GM12878 (cell line): ENCODE data around the gene ZNF491. TPM values are rescaled to one million over a fixed set of nuclear protein-coding genes. Genes with fewer than 3 reads are reported as not detected.

ENCODE experiments used
- BCLAF1 ChIP-seq: fragments of 450-650 bp; IDR thresholded peaks from 2 replicates; pipeline ENCODE4 v1.6.1; 2017; ENCODE audit warnings: antibody characterized with exemption, mild to moderate bottlenecking, moderate library complexity
- CBX5 ChIP-seq: sonication (generic); IDR thresholded peaks from 2 replicates; pipeline ENCODE4 v1.6.1; 2016; ENCODE audit warnings: low read depth, moderate library complexity, mild to moderate bottlenecking, inconsistent platforms
- CHD1 ChIP-seq: IDR thresholded peaks from 2 replicates; pipeline ENCODE4 v1.6.1; 2012; ENCODE audit warnings: low read depth, low read length, improper control_type of control experiment
- CHD4 ChIP-seq: fragments of 200-600 bp; sonication (generic); IDR thresholded peaks from 2 replicates; pipeline ENCODE4 v1.6.1; 2016; ENCODE audit warnings: mild to moderate bottlenecking
- EGR1 ChIP-seq, 2 experiments: IDR thresholded peaks; 1 replicate in 1 of 2; 2 replicates in 1 of 2; pipeline ENCODE4 v1.6.1; 2011 to 2012; ENCODE audit warnings: low read depth in 2 of 2, low read length in 2 of 2, borderline replicate concordance in 1 of 2, mild to moderate bottlenecking in 1 of 2, moderate library complexity in 1 of 2
- EZH2 ChIP-seq: IDR thresholded peaks from 2 replicates; pipeline ENCODE4 v1.6.1; 2012; ENCODE audit warnings: low read depth, mild to moderate bottlenecking, control low read depth, inconsistent platforms, low read length, borderline replicate concordance; ENCODE audit not compliant: control insufficient read depth
- JUNB ChIP-seq: IDR thresholded peaks from 2 replicates; pipeline ENCODE4 v1.6.1; 2016; ENCODE audit warnings: antibody characterized with exemption, mild to moderate bottlenecking
- MXI1 ChIP-seq: fragments of 150-350 bp; IDR thresholded peaks from 2 replicates; pipeline ENCODE4 v1.6.1; 2011; ENCODE audit warnings: low read depth, mild to moderate bottlenecking, inconsistent platforms, low read length, improper control_type of control experiment
- NBN ChIP-seq: fragments of 450-650 bp; IDR thresholded peaks from 2 replicates; pipeline ENCODE4 v1.6.1; 2016
- NFYA ChIP-seq: IDR thresholded peaks from 2 replicates; pipeline ENCODE4 v1.6.1; 2011; ENCODE audit warnings: low read depth, mild to moderate bottlenecking, low read length, improper control_type of control experiment, borderline replicate concordance
- TCF12 ChIP-seq: IDR thresholded peaks from 2 replicates; pipeline ENCODE4 v1.6.1; 2011; ENCODE audit warnings: low read depth, mild to moderate bottlenecking, low read length
- ZNF24 ChIP-seq: fragments of 450-650 bp; IDR thresholded peaks from 2 replicates; pipeline ENCODE4 v1.6.1; 2017; ENCODE audit warnings: antibody characterized with exemption, mild to moderate bottlenecking
- polyA plus RNA-seq, 11 experiments: library from polyadenylated mRNA; depleted of rRNA in 4 of 11; unstranded in 6 of 11; stranded (reverse) in 5 of 11; fragments of >200 nt; fragmentation: Nextera tagmentation in 4 of 11; fragmentation: Illumina TruSeq in 1 of 11; extraction: Ambion mirVana in 4 of 11; extraction: Trizol in 1 of 11; gene quantifications; 1 replicate in 1 of 11; 2 replicates in 10 of 11; pipeline versions ENCODE4 v1.2.1 to v1.2.3, GENCODE V29; 2011 to 2016; ENCODE audit warnings: inconsistent platforms in 2 of 11, missing spikeins in 2 of 11, low read depth in 1 of 11
- total RNA-seq, 4 experiments: library from RNA; depleted of rRNA in 3 of 4; stranded (reverse); fragments of >200 nt in 3 of 4; fragmentation: Illumina TruSeq in 1 of 4; extraction: Trizol in 1 of 4; gene quantifications; 2 replicates each; pipeline versions ENCODE4 v1.2.1 to v1.2.3, GENCODE V29; 2013 to 2021
- TF ChIP-seq, protein P1 (sequence below): IDR thresholded peaks from 2 replicates; pipeline ENCODE4 v1.6.1; 2012; ENCODE audit warnings: mild to moderate bottlenecking, low read depth, low read length
- TF ChIP-seq, protein P2 (sequence below): fragments of 450-650 bp; IDR thresholded peaks from 2 replicates; pipeline ENCODE4 v1.6.1; 2017; ENCODE audit warnings: borderline replicate concordance
- TF ChIP-seq, protein P3 (sequence below): fragments of 450-650 bp; formaldehyde crosslinking; IDR thresholded peaks from 2 replicates; pipeline ENCODE4 v1.5.0; 2022; ENCODE audit warnings: mild to moderate bottlenecking, missing genetic modification characterization
- TF ChIP-seq, protein P4 (sequence below): fragments of 450-650 bp; IDR thresholded peaks from 2 replicates; pipeline ENCODE4 v1.6.1; 2016; ENCODE audit warnings: mild to moderate bottlenecking

ZNF491 gene
- total and polyA plus RNA-seq, 10 of the 15 experiments (the other 5 are each of a cell fraction or from before 2014, with no cell fraction given) = 0.18 to 1.4 (median 0.37) TPM

GRCh38 chr19:11848594-11849469 lies 50.5 kb downstream of the ZNF491 start, which contains the start of gene ZNF439 (continued):
- TF ChIP-seq, protein P1, sequence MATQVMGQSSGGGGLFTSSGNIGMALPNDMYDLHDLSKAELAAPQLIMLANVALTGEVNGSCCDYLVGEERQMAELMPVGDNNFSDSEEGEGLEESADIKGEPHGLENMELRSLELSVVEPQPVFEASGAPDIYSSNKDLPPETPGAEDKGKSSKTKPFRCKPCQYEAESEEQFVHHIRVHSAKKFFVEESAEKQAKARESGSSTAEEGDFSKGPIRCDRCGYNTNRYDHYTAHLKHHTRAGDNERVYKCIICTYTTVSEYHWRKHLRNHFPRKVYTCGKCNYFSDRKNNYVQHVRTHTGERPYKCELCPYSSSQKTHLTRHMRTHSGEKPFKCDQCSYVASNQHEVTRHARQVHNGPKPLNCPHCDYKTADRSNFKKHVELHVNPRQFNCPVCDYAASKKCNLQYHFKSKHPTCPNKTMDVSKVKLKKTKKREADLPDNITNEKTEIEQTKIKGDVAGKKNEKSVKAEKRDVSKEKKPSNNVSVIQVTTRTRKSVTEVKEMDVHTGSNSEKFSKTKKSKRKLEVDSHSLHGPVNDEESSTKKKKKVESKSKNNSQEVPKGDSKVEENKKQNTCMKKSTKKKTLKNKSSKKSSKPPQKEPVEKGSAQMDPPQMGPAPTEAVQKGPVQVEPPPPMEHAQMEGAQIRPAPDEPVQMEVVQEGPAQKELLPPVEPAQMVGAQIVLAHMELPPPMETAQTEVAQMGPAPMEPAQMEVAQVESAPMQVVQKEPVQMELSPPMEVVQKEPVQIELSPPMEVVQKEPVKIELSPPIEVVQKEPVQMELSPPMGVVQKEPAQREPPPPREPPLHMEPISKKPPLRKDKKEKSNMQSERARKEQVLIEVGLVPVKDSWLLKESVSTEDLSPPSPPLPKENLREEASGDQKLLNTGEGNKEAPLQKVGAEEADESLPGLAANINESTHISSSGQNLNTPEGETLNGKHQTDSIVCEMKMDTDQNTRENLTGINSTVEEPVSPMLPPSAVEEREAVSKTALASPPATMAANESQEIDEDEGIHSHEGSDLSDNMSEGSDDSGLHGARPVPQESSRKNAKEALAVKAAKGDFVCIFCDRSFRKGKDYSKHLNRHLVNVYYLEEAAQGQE = no peak
- TF ChIP-seq, protein P2, sequence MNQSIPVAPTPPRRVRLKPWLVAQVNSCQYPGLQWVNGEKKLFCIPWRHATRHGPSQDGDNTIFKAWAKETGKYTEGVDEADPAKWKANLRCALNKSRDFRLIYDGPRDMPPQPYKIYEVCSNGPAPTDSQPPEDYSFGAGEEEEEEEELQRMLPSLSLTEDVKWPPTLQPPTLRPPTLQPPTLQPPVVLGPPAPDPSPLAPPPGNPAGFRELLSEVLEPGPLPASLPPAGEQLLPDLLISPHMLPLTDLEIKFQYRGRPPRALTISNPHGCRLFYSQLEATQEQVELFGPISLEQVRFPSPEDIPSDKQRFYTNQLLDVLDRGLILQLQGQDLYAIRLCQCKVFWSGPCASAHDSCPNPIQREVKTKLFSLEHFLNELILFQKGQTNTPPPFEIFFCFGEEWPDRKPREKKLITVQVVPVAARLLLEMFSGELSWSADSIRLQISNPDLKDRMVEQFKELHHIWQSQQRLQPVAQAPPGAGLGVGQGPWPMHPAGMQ = no peak
- TF ChIP-seq, protein P3, sequence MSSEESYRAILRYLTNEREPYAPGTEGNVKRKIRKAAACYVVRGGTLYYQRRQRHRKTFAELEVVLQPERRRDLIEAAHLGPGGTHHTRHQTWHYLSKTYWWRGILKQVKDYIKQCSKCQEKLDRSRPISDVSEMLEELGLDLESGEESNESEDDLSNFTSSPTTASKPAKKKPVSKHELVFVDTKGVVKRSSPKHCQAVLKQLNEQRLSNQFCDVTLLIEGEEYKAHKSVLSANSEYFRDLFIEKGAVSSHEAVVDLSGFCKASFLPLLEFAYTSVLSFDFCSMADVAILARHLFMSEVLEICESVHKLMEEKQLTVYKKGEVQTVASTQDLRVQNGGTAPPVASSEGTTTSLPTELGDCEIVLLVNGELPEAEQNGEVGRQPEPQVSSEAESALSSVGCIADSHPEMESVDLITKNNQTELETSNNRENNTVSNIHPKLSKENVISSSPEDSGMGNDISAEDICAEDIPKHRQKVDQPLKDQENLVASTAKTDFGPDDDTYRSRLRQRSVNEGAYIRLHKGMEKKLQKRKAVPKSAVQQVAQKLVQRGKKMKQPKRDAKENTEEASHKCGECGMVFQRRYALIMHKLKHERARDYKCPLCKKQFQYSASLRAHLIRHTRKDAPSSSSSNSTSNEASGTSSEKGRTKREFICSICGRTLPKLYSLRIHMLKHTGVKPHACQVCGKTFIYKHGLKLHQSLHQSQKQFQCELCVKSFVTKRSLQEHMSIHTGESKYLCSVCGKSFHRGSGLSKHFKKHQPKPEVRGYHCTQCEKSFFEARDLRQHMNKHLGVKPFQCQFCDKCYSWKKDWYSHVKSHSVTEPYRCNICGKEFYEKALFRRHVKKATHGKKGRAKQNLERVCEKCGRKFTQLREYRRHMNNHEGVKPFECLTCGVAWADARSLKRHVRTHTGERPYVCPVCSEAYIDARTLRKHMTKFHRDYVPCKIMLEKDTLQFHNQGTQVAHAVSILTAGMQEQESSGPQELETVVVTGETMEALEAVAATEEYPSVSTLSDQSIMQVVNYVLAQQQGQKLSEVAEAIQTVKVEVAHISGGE (CRISPR knock-in tag) = no peak
- TF ChIP-seq CHD4 (no peak), ZNF24 (no peak), EZH2 (no peak), JUNB (no peak), EGR1 (IDR thresholded peaks at IDR 0.05; ENCODE audit: borderline replicate concordance in 1 of 2, low read depth in 2 of 2, low read length in 2 of 2) (no peak), NFYA (no peak), NBN (no peak), BCLAF1 (no peak), MXI1 (no peak), TCF12 (no peak), CHD1 (no peak), CBX5 (no peak)
- TF ChIP-seq, protein P4, sequence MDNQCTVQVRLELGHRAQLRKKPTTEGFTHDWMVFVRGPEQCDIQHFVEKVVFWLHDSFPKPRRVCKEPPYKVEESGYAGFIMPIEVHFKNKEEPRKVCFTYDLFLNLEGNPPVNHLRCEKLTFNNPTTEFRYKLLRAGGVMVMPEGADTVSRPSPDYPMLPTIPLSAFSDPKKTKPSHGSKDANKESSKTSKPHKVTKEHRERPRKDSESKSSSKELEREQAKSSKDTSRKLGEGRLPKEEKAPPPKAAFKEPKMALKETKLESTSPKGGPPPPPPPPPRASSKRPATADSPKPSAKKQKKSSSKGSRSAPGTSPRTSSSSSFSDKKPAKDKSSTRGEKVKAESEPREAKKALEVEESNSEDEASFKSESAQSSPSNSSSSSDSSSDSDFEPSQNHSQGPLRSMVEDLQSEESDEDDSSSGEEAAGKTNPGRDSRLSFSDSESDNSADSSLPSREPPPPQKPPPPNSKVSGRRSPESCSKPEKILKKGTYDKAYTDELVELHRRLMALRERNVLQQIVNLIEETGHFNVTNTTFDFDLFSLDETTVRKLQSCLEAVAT = no peak
